ENCODE data around the gene FREY1.

The FREY1 gene

DNA sequence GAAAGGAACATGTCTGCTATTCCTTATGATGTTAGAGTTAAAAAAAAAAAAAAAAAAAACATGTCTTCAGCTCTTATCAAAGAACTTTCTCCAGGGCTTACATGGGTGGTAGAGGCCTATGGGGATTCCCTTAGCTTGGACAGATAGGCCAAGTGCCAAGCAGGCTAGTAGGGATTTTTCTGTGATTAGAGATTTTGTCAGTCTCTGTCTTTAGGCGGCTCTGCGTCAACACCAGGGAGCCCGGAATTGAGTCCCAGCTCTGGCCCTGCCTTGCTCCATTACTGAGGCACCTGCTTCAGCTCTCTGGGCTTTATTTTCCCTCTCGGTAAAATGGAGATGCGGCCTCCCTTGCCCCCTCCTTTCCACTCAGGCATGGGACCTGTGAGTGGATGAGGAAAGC, 46.7 kb downstream of the FREY1 start:
- Histone ChIP-seq H3K27me3 (ENCODE audit: insufficient read depth, poor library complexity, severe bottlenecking) (no peaks in the 10 kb centered on the region), H3K4me3 (replicated peaks; ENCODE audit: insufficient read depth, low read length) (no peak overlapping the region), H3K27ac (replicated peaks) (no peak overlapping the region)
- no peak for DNase-seq (ENCODE audit: low read depth in 1 of 2, low spot score in 1 of 2)
- TF ChIP-seq, protein P1, sequence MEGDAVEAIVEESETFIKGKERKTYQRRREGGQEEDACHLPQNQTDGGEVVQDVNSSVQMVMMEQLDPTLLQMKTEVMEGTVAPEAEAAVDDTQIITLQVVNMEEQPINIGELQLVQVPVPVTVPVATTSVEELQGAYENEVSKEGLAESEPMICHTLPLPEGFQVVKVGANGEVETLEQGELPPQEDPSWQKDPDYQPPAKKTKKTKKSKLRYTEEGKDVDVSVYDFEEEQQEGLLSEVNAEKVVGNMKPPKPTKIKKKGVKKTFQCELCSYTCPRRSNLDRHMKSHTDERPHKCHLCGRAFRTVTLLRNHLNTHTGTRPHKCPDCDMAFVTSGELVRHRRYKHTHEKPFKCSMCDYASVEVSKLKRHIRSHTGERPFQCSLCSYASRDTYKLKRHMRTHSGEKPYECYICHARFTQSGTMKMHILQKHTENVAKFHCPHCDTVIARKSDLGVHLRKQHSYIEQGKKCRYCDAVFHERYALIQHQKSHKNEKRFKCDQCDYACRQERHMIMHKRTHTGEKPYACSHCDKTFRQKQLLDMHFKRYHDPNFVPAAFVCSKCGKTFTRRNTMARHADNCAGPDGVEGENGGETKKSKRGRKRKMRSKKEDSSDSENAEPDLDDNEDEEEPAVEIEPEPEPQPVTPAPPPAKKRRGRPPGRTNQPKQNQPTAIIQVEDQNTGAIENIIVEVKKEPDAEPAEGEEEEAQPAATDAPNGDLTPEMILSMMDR (IDR thresholded peaks at IDR 0.05; ENCODE audit: insufficient read depth, low read length) = no peak
- no peak for TF ChIP-seq GABPA (IDR thresholded peaks at IDR 0.05; ENCODE audit: low read depth)
- TF ChIP-seq, protein P2, sequence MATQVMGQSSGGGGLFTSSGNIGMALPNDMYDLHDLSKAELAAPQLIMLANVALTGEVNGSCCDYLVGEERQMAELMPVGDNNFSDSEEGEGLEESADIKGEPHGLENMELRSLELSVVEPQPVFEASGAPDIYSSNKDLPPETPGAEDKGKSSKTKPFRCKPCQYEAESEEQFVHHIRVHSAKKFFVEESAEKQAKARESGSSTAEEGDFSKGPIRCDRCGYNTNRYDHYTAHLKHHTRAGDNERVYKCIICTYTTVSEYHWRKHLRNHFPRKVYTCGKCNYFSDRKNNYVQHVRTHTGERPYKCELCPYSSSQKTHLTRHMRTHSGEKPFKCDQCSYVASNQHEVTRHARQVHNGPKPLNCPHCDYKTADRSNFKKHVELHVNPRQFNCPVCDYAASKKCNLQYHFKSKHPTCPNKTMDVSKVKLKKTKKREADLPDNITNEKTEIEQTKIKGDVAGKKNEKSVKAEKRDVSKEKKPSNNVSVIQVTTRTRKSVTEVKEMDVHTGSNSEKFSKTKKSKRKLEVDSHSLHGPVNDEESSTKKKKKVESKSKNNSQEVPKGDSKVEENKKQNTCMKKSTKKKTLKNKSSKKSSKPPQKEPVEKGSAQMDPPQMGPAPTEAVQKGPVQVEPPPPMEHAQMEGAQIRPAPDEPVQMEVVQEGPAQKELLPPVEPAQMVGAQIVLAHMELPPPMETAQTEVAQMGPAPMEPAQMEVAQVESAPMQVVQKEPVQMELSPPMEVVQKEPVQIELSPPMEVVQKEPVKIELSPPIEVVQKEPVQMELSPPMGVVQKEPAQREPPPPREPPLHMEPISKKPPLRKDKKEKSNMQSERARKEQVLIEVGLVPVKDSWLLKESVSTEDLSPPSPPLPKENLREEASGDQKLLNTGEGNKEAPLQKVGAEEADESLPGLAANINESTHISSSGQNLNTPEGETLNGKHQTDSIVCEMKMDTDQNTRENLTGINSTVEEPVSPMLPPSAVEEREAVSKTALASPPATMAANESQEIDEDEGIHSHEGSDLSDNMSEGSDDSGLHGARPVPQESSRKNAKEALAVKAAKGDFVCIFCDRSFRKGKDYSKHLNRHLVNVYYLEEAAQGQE (IDR thresholded peaks at IDR 0.05; ENCODE audit: insufficient replicate concordance, low read depth) = no peak
- no peak for TF ChIP-seq SPI1 (IDR thresholded peaks at IDR 0.05; ENCODE audit: borderline replicate concordance, low read depth)
- TF ChIP-seq POLR2AphosphoS5 (IDR thresholded peaks at IDR 0.05; ENCODE audit: low read depth) = no peak

DNA sequence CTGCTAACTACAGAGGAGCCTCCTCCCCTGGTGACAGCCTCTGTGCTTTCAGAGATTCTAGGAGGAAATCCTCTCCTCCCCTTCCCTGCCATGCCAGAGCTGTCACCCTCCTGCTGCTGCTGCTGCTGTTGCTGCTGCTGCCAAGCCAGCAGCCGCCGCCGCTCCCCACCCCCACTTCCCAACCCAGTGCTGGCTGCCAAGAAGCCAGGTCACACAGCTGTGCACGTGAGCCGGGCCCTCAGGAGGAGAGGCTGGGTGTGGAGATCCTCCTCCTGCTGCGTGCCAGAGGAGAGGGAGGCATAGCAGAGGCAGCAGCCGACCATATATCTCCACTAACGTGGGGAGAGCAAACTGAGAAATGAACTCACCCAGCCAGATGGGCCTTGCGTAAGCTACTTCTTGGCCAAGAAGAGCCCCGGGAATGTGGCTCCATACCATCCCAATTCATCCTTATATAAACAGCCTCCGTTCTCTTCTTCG, 47.4 kb downstream of the FREY1 start:
- TF ChIP-seq, protein P1 (IDR thresholded peaks at IDR 0.05; ENCODE audit: insufficient read depth, low read length) = no peak
- no peak for TF ChIP-seq SPI1 (IDR thresholded peaks at IDR 0.05; ENCODE audit: borderline replicate concordance, low read depth)
- no peak overlapping the region for H3K27ac ChIP-seq (replicated peaks)
- DNase-seq (ENCODE audit: low read depth in 1 of 2, low spot score in 1 of 2) = no peak
- no peaks in the 10 kb centered on the region for H3K27me3 ChIP-seq (ENCODE audit: insufficient read depth, poor library complexity, severe bottlenecking)
- H3K4me3 ChIP-seq (replicated peaks; ENCODE audit: insufficient read depth, low read length) = no peak overlapping the region

DNA sequence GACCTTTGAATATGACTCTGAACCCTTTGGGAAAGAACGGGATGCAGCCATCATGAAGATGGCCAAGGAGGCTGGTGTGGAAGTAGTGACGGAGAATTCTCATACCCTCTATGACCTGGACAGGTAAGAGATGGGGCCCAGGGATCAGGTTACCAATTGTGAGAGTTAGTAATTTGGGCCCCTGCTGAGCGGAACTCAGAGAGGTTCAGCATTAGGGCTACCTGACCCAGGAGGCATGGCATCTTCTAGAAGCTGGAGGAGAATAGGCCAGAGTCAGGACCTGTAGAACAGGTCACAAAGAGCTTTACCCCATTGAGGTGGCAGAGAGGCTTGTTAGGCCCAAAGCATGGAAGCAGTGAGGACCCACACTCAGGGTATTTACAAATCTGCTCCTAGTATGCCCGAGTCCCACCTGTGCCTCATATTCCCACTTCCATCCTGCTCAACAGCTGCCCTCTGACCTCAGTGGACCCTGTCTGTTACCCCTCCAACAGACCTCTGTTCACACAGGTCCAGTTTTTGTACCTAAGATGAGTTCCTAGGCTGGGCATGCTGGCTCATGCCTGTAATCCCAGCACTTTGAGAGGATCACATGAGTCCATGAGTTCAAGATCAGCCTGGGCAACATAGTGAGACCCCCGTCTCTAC, 48.2 kb downstream of the FREY1 start:
- TF ChIP-seq, protein P2 (IDR thresholded peaks at IDR 0.05; ENCODE audit: insufficient replicate concordance, low read depth) = no peak
- no peak for TF ChIP-seq SPI1 (IDR thresholded peaks at IDR 0.05; ENCODE audit: borderline replicate concordance, low read depth)
- TF ChIP-seq, protein P1 (IDR thresholded peaks at IDR 0.05; ENCODE audit: insufficient read depth, low read length) = no peak
- TF ChIP-seq POLR2AphosphoS5 (IDR thresholded peaks at IDR 0.05; ENCODE audit: low read depth) = no peak
- no peak for TF ChIP-seq GABPA (IDR thresholded peaks at IDR 0.05; ENCODE audit: low read depth)
- Histone ChIP-seq H3K27ac (replicated peaks) (no peak overlapping the region), H3K27me3 (ENCODE audit: insufficient read depth, poor library complexity, severe bottlenecking) (no peaks in the 10 kb centered on the region), H3K4me3 (replicated peaks; ENCODE audit: insufficient read depth, low read length) (no peak overlapping the region)
- no peak for DNase-seq (ENCODE audit: low read depth in 1 of 2, low spot score in 1 of 2)
